Spinal cord (tissue), 10 donors: Measurements from ENCODE around the gene DNAJC1. TPM values are rescaled to one million over a fixed set of nuclear protein-coding genes. Genes with fewer than 3 reads are reported as not detected.

Experiments
- DNase-seq, 6 donors: peaks; one replicate each; pipeline versions ENCODE4 v3.0.0 to v3.0.0-alpha.2; 2013 to 2015; ENCODE audit warnings: low spot score in 6 of 6, low read depth in 4 of 6
- H3K27ac ChIP-seq: one replicate; pipeline ENCODE4 v1.5.1; 2013; ENCODE audit warnings: low read depth, low read length, control low read depth
- H3K27me3 ChIP-seq: one replicate; pipeline ENCODE4 v1.6.1; 2013; ENCODE audit warnings: low read length; ENCODE audit not compliant: control insufficient read depth, insufficient read depth
- H3K36me3 ChIP-seq: one replicate; pipeline ENCODE4 v1.6.1; 2013; ENCODE audit warnings: low read length; ENCODE audit not compliant: control insufficient read depth, insufficient read depth
- H3K4me1 ChIP-seq: one replicate; pipeline ENCODE4 v1.6.1; 2013; ENCODE audit warnings: low read length; ENCODE audit not compliant: control insufficient read depth, insufficient read depth
- H3K4me3 ChIP-seq: one replicate; pipeline ENCODE4 v1.5.1; 2013; ENCODE audit warnings: low read depth, low read length, control low read depth
- H3K9me3 ChIP-seq: one replicate; pipeline ENCODE4 v1.6.1; 2013; ENCODE audit warnings: low read length; ENCODE audit not compliant: control insufficient read depth, insufficient read depth
- WGBS: methylation state at CpG from one replicate; pipeline ENCODE4 v1.1.5; 2013; ENCODE audit warnings: missing lambda C conversion rate; ENCODE audit not compliant: insufficient coverage; 5-methylcytosine and 5-hydroxymethylcytosine counted together
- polyA plus RNA-seq, 2 donors: library from polyadenylated mRNA; unstranded; fragments of 120-200 nt; gene quantifications; one replicate each; pipeline ENCODE4 v1.2.1, GENCODE V29; 2013; ENCODE audit not compliant: insufficient read length in 2 of 2
- total RNA-seq, 2 donors: library from RNA; depleted of rRNA in 1 of 2; stranded (reverse); fragments of 120-200 nt in 1 of 2; fragments of >200 nt in 1 of 2; gene quantifications; one replicate each; pipeline versions ENCODE4 v1.2.3 to v1.2.4, GENCODE V29; 2013 to 2014
- donor health status: healthy.

DNAJC1 gene
- total and polyA plus RNA-seq, 4 donors = 15.6 to 39.0 (median 19.6) TPM

GRCh38 chr10:22010973-22011408, 7.5 kb upstream of the DNAJC1 start:
- WGBS = no CpG with 5 or more reads among the region's 1 CpG
- H3K36me3 ChIP-seq = no peaks in the 10 kb centered on the region
- no peaks in the 10 kb centered on the region for H3K4me1 ChIP-seq
- H3K4me3 ChIP-seq = no peak overlapping the region
- H3K27me3 ChIP-seq = no peaks in the 10 kb centered on the region
- peak in 2 of 6 donors; percentile 43 to 64 for DNase-seq
- no peaks in the 10 kb centered on the region for H3K9me3 ChIP-seq
- H3K27ac ChIP-seq = no peak overlapping the region

- Histone ChIP-seq H3K27ac (no peak overlapping the region), H3K4me1 (no peaks in the 10 kb centered on the region), H3K9me3 (no peaks in the 10 kb centered on the region), H3K36me3 (no peaks in the 10 kb centered on the region), H3K27me3 (no peaks in the 10 kb centered on the region), H3K4me3 (no peak overlapping the region)
- WGBS = 60% methylated on average over 1 of the region's 4 CpGs
- no peak for DNase-seq
Observed at GRCh38 chr10:22010539-22010938, 7.0 kb upstream of the DNAJC1 start.

- H3K4me1 ChIP-seq = peaks cover 6% of the 10 kb centered on the region
Observed at GRCh38 chr10:22006379-22006884, 2.9 kb upstream of the DNAJC1 start.

GRCh38 chr10:22005763-22006162, 2.2 kb upstream of the DNAJC1 start:
- Histone ChIP-seq H3K27ac (no peak overlapping the region), H3K36me3 (no peaks in the 10 kb centered on the region), H3K9me3 (no peaks in the 10 kb centered on the region), H3K4me1 (peaks cover 6% of the 10 kb centered on the region), H3K27me3 (no peaks in the 10 kb centered on the region), H3K4me3 (no peak overlapping the region)
- WGBS = no CpG with 5 or more reads among the region's 2 CpGs
- DNase-seq = no peak

More at GRCh38 chr10:22006379-22006884, 2.9 kb upstream of the DNAJC1 start:
- Histone ChIP-seq H3K27me3 (no peaks in the 10 kb centered on the region), H3K4me3 (no peak overlapping the region), H3K9me3 (no peaks in the 10 kb centered on the region), H3K36me3 (no peaks in the 10 kb centered on the region), H3K27ac (no peak overlapping the region)
- DNase-seq = no peak

GRCh38 chr10:22003964-22004281, 393 bp upstream of the DNAJC1 start:
- DNase-seq = no peak
- Histone ChIP-seq H3K4me3 (peak overlapping the region; percentile 82), H3K27me3 (no peaks in the 10 kb centered on the region), H3K36me3 (no peaks in the 10 kb centered on the region), H3K9me3 (no peaks in the 10 kb centered on the region), H3K27ac (peak overlapping the region; percentile 88), H3K4me1 (peaks cover 6% of the 10 kb centered on the region)
- WGBS = no CpG with 5 or more reads among the region's 2 CpGs

- H3K36me3 ChIP-seq = no peaks in the 10 kb centered on the region
- H3K4me3 ChIP-seq = peak overlapping the region; percentile 82
- H3K9me3 ChIP-seq = no peaks in the 10 kb centered on the region
- 0% methylated on average over 13 of the region's 21 CpGs for WGBS
- H3K27ac ChIP-seq = peak overlapping the region; percentile 88
- no peaks in the 10 kb centered on the region for H3K27me3 ChIP-seq
- peaks cover 6% of the 10 kb centered on the region for H3K4me1 ChIP-seq
- DNase-seq = peak in 2 of 6 donors; percentile 12 to 24
Observed at GRCh38 chr10:22002591-22003176, 846 bp downstream of the DNAJC1 start.

GRCh38 chr10:21995557-21995956, 8.0 kb downstream of the DNAJC1 start:
- Histone ChIP-seq H3K4me1 (no peaks in the 10 kb centered on the region), H3K36me3 (no peaks in the 10 kb centered on the region), H3K27ac (no peak overlapping the region), H3K27me3 (no peaks in the 10 kb centered on the region), H3K9me3 (no peaks in the 10 kb centered on the region), H3K4me3 (no peak overlapping the region)
- no CpG with 5 or more reads among the region's 2 CpGs for WGBS
- DNase-seq = no peak

- 84% methylated on average over 3 of the region's 7 CpGs for WGBS
- Histone ChIP-seq H3K36me3 (no peaks in the 10 kb centered on the region), H3K27ac (no peak overlapping the region), H3K4me1 (no peaks in the 10 kb centered on the region), H3K9me3 (no peaks in the 10 kb centered on the region), H3K27me3 (no peaks in the 10 kb centered on the region), H3K4me3 (no peak overlapping the region)
- DNase-seq = peak in 1 of 6 donors; percentile 34
Observed at GRCh38 chr10:21993360-21994001, 10.0 kb downstream of the DNAJC1 start.

- no peak overlapping the region for H3K27ac ChIP-seq
- no peaks in the 10 kb centered on the region for H3K4me1 ChIP-seq
- 94% methylated on average over 5 of the region's 8 CpGs for WGBS
- no peaks in the 10 kb centered on the region for H3K27me3 ChIP-seq
- H3K4me3 ChIP-seq = no peak overlapping the region
- H3K36me3 ChIP-seq = no peaks in the 10 kb centered on the region
- DNase-seq = no peak
- H3K9me3 ChIP-seq = no peaks in the 10 kb centered on the region
Observed at GRCh38 chr10:21991785-21992184, 11.7 kb downstream of the DNAJC1 start.

- Histone ChIP-seq H3K27ac (no peak overlapping the region), H3K27me3 (no peaks in the 10 kb centered on the region), H3K4me3 (no peak overlapping the region), H3K36me3 (no peaks in the 10 kb centered on the region), H3K9me3 (peaks cover 4% of the 10 kb centered on the region), H3K4me1 (no peaks in the 10 kb centered on the region)
- no CpG with 5 or more reads among the region's 1 CpG for WGBS
- DNase-seq = no peak
Observed at GRCh38 chr10:21990449-21990848, 13.1 kb downstream of the DNAJC1 start.
